Common myeloid progenitor, CD34-positive (primary cell): ENCODE measurements around the gene PTK6.

Experiments
- CTCF ChIA-PET: fragments of 350-600 bp; sonication (Branson Sonifier 250); formaldehyde crosslinking; loops from one replicate; lab custom pipeline; 2021; ENCODE audit warnings: antibody characterized with exemption; lab: Charles Lee
- POLR2A ChIA-PET: fragments of 350-600 bp; sonication (Branson Sonifier 250); formaldehyde crosslinking; loops from one replicate; lab custom pipeline; 2021; ENCODE audit warnings: antibody characterized with exemption; lab: Charles Lee
- DNase-seq, 3 donors: peaks; one replicate each; pipeline versions ENCODE4 v3.0.0 to v3.0.0-alpha.2; 2013
- H3K27ac ChIP-seq, 2 experiments: 1 replicate in 1 of 2; 2 replicates in 1 of 2; pipeline ENCODE4 v1.7.0; 2013; ENCODE audit warnings: inconsistent platforms in 2 of 2, low read length in 2 of 2, mild to moderate bottlenecking in 2 of 2, low read depth in 1 of 2, moderate library complexity in 1 of 2; ENCODE audit not compliant: severe bottlenecking in 2 of 2, insufficient read depth in 1 of 2, poor library complexity in 1 of 2
- H3K27me3 ChIP-seq, 5 experiments: replicated peaks in 2 of 5; 1 replicate in 3 of 5; 2 replicates in 2 of 5; pipeline versions ENCODE4 v1.6.1 to v1.7.0; 2013; ENCODE audit warnings: low read length in 4 of 5, mild to moderate bottlenecking in 2 of 5, moderate library complexity in 2 of 5, inconsistent platforms in 1 of 5; ENCODE audit not compliant: insufficient read depth in 5 of 5, control insufficient read depth in 4 of 5
- H3K36me3 ChIP-seq, 4 experiments: 1 replicate in 2 of 4; 2 replicates in 2 of 4; pipeline versions ENCODE4 v1.6.1 to v1.7.0; 2013; ENCODE audit warnings: low read length in 3 of 4, control low read depth in 1 of 4, mild to moderate bottlenecking in 1 of 4; ENCODE audit not compliant: control insufficient read depth in 4 of 4, insufficient read depth in 4 of 4
- H3K4me1 ChIP-seq, 4 experiments: 1 replicate in 3 of 4; 2 replicates in 1 of 4; pipeline versions ENCODE4 v1.6.1 to v1.7.1; 2013; ENCODE audit warnings: low read length in 3 of 4, mild to moderate bottlenecking in 3 of 4, control low read depth in 1 of 4, inconsistent platforms in 1 of 4, moderate library complexity in 1 of 4; ENCODE audit not compliant: control insufficient read depth in 4 of 4, insufficient read depth in 4 of 4; ENCODE audit errors: control extremely low read depth in 1 of 4
- H3K4me3 ChIP-seq, 7 experiments: 1 replicate in 4 of 7; 2 replicates in 3 of 7; pipeline versions ENCODE4 v1.5.1 to v1.7.0; 2013; ENCODE audit warnings: mild to moderate bottlenecking in 7 of 7, low read length in 6 of 7, moderate library complexity in 6 of 7, inconsistent platforms in 2 of 7, low read depth in 2 of 7, control low read depth in 1 of 7; ENCODE audit not compliant: insufficient read depth in 4 of 7, control insufficient read depth in 1 of 7; ENCODE audit errors: extremely low read depth in 1 of 7
- H3K9me3 ChIP-seq, 5 experiments: 1 replicate in 4 of 5; 2 replicates in 1 of 5; pipeline versions ENCODE4 v1.6.1 to v1.7.1; 2013; ENCODE audit warnings: low read length in 4 of 5, mild to moderate bottlenecking in 2 of 5, inconsistent platforms in 1 of 5, low read depth in 1 of 5, moderate library complexity in 1 of 5; ENCODE audit not compliant: control insufficient read depth in 4 of 5, insufficient read depth in 2 of 5; ENCODE audit errors: control extremely low read depth in 1 of 5
- WGBS: methylation state at CpG from one replicate; pipeline ENCODE4 v1.1.5; 2013; ENCODE audit not compliant: insufficient coverage; 5-methylcytosine and 5-hydroxymethylcytosine counted together

PTK6 gene

GRCh38 chr20:63533871-63534393, 3.2 kb downstream of the PTK6 start:
- Histone ChIP-seq H3K4me3 (no peak overlapping the region), H3K9me3 (no peaks in the 10 kb centered on the region), H3K4me1 (peaks cover 0 to 23% (median 18%) of the 10 kb centered on the region in 4 experiments), H3K27me3 (peaks cover 0 to 3% (median 0%) of the 10 kb centered on the region in 5 experiments), H3K36me3 (no peaks in the 10 kb centered on the region), H3K27ac (no peak overlapping the region)
- no peak for DNase-seq
- POLR2A ChIA-PET: no interaction called here
- CTCF ChIA-PET: no interaction called here
- 96% methylated on average over 25 of the region's 28 CpGs for WGBS

DNA sequence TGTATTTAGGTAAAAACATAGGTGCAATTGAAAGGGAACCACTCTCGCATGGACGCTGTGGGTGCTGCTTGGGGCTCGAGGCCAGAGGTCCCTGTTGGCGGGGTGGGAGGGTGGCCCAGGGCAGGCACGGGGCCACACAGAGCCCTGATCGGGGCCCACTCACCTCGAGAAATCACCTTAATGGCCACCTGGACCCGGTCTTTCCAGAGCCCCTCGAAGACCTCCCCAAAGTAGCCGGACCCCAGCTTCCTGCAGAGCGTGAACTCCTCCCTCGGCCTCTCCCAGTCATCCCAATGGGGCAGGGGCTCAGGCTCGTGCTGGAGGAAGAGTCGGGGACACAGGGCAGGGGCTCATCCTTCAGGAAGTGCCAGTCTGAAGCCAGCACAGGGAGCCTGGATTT, 3.8 kb downstream of the PTK6 start:
- Histone ChIP-seq H3K27me3 (peaks cover 0 to 3% (median 0%) of the 10 kb centered on the region in 5 experiments), H3K27ac (no peak overlapping the region), H3K9me3 (no peaks in the 10 kb centered on the region), H3K4me1 (peaks cover 0 to 17% (median 15%) of the 10 kb centered on the region in 4 experiments), H3K4me3 (no peak overlapping the region), H3K36me3 (no peaks in the 10 kb centered on the region)
- WGBS: 90% methylated on average over 10 of the region's 14 CpGs
- no peak for DNase-seq
- ChIA-PET POLR2A (no interaction called here), CTCF (no interaction called here)

DNA sequence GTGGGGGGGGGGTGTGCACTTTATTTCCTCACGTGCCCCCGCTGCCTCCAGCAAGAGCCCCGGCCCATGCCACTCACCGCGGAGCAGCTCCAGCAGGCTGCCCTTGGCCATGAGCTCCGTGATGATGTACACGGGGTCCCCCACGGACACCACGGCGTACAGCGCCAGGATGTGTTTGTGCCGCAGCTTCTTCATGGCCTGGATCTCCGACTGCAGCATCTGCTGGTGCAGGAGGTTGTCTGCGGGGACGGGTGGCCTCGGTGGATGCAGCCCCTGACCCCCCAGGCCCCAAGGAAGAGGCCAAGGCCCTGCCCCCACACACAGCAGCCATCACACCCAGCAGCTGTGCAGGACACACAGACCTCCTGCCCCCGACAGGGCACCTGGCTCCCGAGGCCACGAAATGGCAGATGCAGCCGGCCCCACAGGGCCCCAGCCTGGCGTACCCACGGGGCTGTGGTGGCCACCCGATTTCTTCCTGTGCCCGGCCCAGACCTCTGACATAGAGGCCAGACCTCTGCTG, 4.7 kb downstream of the PTK6 start:
- 89% methylated on average over 17 of the region's 24 CpGs for WGBS

GRCh38 chr20:63531686-63532448, 5.3 kb downstream of the PTK6 start:
- 93% methylated on average over 19 of the region's 27 CpGs for WGBS
- POLR2A ChIA-PET: interaction anchor here (1.1 kb wide), 1 partner anchor 11 kb away, joined by 3 read pairs; no protein-coding TSS in a partner anchor
- Histone ChIP-seq H3K36me3 (no peaks in the 10 kb centered on the region), H3K27me3 (peaks cover 0 to 3% (median 0%) of the 10 kb centered on the region in 5 experiments), H3K9me3 (no peaks in the 10 kb centered on the region), H3K27ac (no peak overlapping the region), H3K4me1 (peaks cover 0 to 3% (median 1%) of the 10 kb centered on the region in 4 experiments), H3K4me3 (no peak overlapping the region)
- peak in 1 of 3 donors; percentile 31 for DNase-seq
- CTCF ChIA-PET: interaction anchor here (0.8 to 2.9 kb wide), 2 partner anchors 8 to 10 kb away, joined by 3 to 12 read pairs; partner anchors contain the start of gene PPDPF

More for the DNA sequence above, 4.7 kb downstream of the PTK6 start:
- Histone ChIP-seq H3K27ac (no peak overlapping the region), H3K4me3 (no peak overlapping the region), H3K4me1 (peaks cover 0 to 10% (median 8%) of the 10 kb centered on the region in 4 experiments), H3K9me3 (no peaks in the 10 kb centered on the region), H3K36me3 (no peaks in the 10 kb centered on the region), H3K27me3 (peaks cover 0 to 3% (median 0%) of the 10 kb centered on the region in 5 experiments)
- CTCF ChIA-PET: interaction anchor here (0.8 to 2.9 kb wide), 2 partner anchors 9 to 11 kb away, joined by 3 to 12 read pairs; partner anchors contain the start of gene PPDPF
- POLR2A ChIA-PET: interaction anchor here (1.1 kb wide), 1 partner anchor 11 kb away, joined by 3 read pairs; no protein-coding TSS in a partner anchor
- no peak for DNase-seq

GRCh38 chr20:63530788-63531160, 6.4 kb downstream of the PTK6 start:
- 88% methylated on average over 12 of the region's 14 CpGs for WGBS

DNA sequence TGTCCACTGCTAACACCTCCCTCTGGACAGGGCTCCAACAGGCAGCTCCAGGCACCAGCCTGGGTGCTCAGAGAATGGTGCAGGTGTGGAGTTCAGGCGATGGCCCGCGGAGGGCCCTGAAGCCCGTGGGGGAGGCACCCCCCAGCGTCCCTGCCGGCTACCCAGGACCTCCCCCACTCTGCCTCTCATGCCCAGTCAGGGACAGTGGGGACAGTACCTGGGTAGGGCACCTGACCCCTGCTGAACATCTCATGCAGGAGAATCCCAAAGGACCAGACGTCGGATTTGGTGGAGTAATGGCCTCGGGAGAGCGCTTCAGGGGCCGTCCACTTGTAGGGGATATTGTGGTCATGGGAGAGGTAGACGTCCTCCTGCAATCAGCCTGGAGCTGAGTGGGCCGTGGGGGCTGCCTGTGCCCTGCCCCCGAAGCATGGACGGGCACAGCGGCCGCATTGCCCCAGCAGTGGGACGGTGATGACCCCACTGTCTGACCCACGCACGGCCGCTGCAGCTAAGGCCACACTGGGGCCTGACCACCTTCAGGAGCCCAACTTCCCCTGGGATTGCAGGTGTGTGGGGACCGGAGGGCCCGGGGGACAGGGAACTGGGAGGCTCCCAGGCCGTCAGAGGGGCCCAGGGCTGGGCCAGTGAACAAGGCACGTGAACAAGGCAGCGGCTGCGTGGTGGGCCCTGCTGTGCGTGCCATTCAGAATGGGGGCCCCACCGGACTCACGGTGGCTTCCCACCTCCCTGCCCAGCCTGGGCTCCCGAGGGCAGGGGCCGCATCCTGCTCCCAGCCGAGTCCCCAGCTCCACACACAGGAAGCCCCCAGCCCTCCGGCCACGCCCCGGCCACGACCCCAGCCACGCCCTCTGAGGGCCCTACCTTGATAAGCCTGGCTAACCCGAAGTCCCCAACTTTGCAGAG, 7.1 kb downstream of the PTK6 start:
- Histone ChIP-seq H3K4me1 (peaks cover 0 to 6% (median 5%) of the 10 kb centered on the region in 4 experiments), H3K27me3 (peaks cover 0 to 3% (median 0%) of the 10 kb centered on the region in 5 experiments), H3K36me3 (no peaks in the 10 kb centered on the region), H3K4me3 (no peak overlapping the region), H3K27ac (no peak overlapping the region), H3K9me3 (no peaks in the 10 kb centered on the region)
- no peak for DNase-seq
- POLR2A ChIA-PET: no interaction called here
- CTCF ChIA-PET: interaction anchor here (0.8 to 2.9 kb wide), 2 partner anchors 8 kb away, joined by 3 to 12 read pairs; partner anchors contain the start of gene PPDPF
- WGBS: 85% methylated on average over 38 of the region's 39 CpGs

More at GRCh38 chr20:63530788-63531160, 6.4 kb downstream of the PTK6 start:
- no peak overlapping the region for H3K4me3 ChIP-seq
- H3K27me3 ChIP-seq: peaks cover 0 to 3% (median 0%) of the 10 kb centered on the region in 5 experiments
- ChIA-PET POLR2A (no interaction called here), CTCF (interaction anchor here (0.8 to 2.9 kb wide), 2 partner anchors 9 kb away, joined by 3 to 12 read pairs; partner anchors contain the start of gene PPDPF)
- no peaks in the 10 kb centered on the region for H3K9me3 ChIP-seq
- no peak for DNase-seq
- H3K36me3 ChIP-seq: no peaks in the 10 kb centered on the region
- H3K27ac ChIP-seq: no peak overlapping the region
- H3K4me1 ChIP-seq: peaks cover 0 to 5% (median 4%) of the 10 kb centered on the region in 4 experiments
